ENCODE results near the gene SULT1A3. TPM values are rescaled to one million over a fixed set of nuclear protein-coding genes. Genes with fewer than 3 reads are reported as not detected.
"Not testable (repeated sequence)": the region's sequence is repeated elsewhere in the genome, so short reads cannot be mapped to it uniquely, and the experiment has no call there.

Gene SULT1A3
- total and polyA plus RNA-seq, 2 experiments from 2014 or later, result 4.2 to 17.1 TPM

- H3K4me1 ChIP-seq (ENCODE audit: low read depth); H3K36me3 ChIP-seq; H3K27ac ChIP-seq; DNase-seq (ENCODE audit: low read depth in 1 of 2, low spot score in 1 of 2); H3K27me3 ChIP-seq; H3K9me3 ChIP-seq (ENCODE audit: low read depth): not testable (repeated sequence)
- peak overlapping the region; percentile 21 for H3K4me3 ChIP-seq
These were observed 4.7 kb upstream of the SULT1A3 start for GRCh38 chr16:30194172-30194925.

- H3K27me3 ChIP-seq; H3K36me3 ChIP-seq; H3K4me1 ChIP-seq (ENCODE audit: low read depth); H3K4me3 ChIP-seq; H3K27ac ChIP-seq; H3K9me3 ChIP-seq (ENCODE audit: low read depth); DNase-seq (ENCODE audit: low read depth in 1 of 2, low spot score in 1 of 2): not testable (repeated sequence)
These were observed 2.1 kb upstream of the SULT1A3 start for GRCh38 chr16:30197001-30197400.

GRCh38 chr16:30199608-30200343, 721 bp downstream of the SULT1A3 start:
- H3K4me1 ChIP-seq (ENCODE audit: low read depth); DNase-seq (ENCODE audit: low read depth in 1 of 2, low spot score in 1 of 2); H3K27ac ChIP-seq; H3K4me3 ChIP-seq; H3K9me3 ChIP-seq (ENCODE audit: low read depth); H3K27me3 ChIP-seq; H3K36me3 ChIP-seq: not testable (repeated sequence)

GRCh38 chr16:30205541-30206236, 6.6 kb downstream of the SULT1A3 start:
- H3K36me3 ChIP-seq; DNase-seq (ENCODE audit: low read depth in 1 of 2, low spot score in 1 of 2); H3K27me3 ChIP-seq; H3K4me3 ChIP-seq; H3K27ac ChIP-seq; H3K4me1 ChIP-seq (ENCODE audit: low read depth); H3K9me3 ChIP-seq (ENCODE audit: low read depth): not testable (repeated sequence)

GRCh38 chr16:30206252-30206651, 7.2 kb downstream of the SULT1A3 start:
- H3K36me3 ChIP-seq; H3K27ac ChIP-seq; H3K4me3 ChIP-seq; H3K9me3 ChIP-seq (ENCODE audit: low read depth); H3K4me1 ChIP-seq (ENCODE audit: low read depth); DNase-seq (ENCODE audit: low read depth in 1 of 2, low spot score in 1 of 2); H3K27me3 ChIP-seq: not testable (repeated sequence)

GRCh38 chr16:30207063-30207704, 8.1 kb downstream of the SULT1A3 start:
- not testable (repeated sequence) for H3K9me3 ChIP-seq (ENCODE audit: low read depth); H3K4me3 ChIP-seq; DNase-seq (ENCODE audit: low read depth in 1 of 2, low spot score in 1 of 2); H3K4me1 ChIP-seq (ENCODE audit: low read depth); H3K27me3 ChIP-seq; H3K27ac ChIP-seq; H3K36me3 ChIP-seq

- not testable (repeated sequence) for DNase-seq (ENCODE audit: low read depth in 1 of 2, low spot score in 1 of 2); H3K27ac ChIP-seq; H3K27me3 ChIP-seq; H3K4me1 ChIP-seq (ENCODE audit: low read depth); H3K36me3 ChIP-seq; H3K9me3 ChIP-seq (ENCODE audit: low read depth); H3K4me3 ChIP-seq
These were observed 10.0 kb downstream of the SULT1A3 start for GRCh38 chr16:30209032-30209431.

- H3K36me3 ChIP-seq; H3K27ac ChIP-seq; H3K9me3 ChIP-seq (ENCODE audit: low read depth); H3K27me3 ChIP-seq; H3K4me1 ChIP-seq (ENCODE audit: low read depth); H3K4me3 ChIP-seq; DNase-seq (ENCODE audit: low read depth in 1 of 2, low spot score in 1 of 2): not testable (repeated sequence)
These were observed 12.4 kb downstream of the SULT1A3 start for GRCh38 chr16:30211414-30211813.

GRCh38 chr16:30217082-30217481, 18.0 kb downstream of the SULT1A3 start:
- H3K4me3 ChIP-seq; H3K27ac ChIP-seq; H3K9me3 ChIP-seq (ENCODE audit: low read depth); H3K27me3 ChIP-seq; H3K36me3 ChIP-seq; H3K4me1 ChIP-seq (ENCODE audit: low read depth); DNase-seq (ENCODE audit: low read depth in 1 of 2, low spot score in 1 of 2): not testable (repeated sequence)

GRCh38 chr16:30248379-30248778, 49.3 kb downstream of the SULT1A3 start, which contains the start of gene NPIPB13:
Gene NPIPB13 (minus strand): TSS chr16:30248479. CDS start chr16:30245573, 2,906 bp downstream.
- DNase-seq (ENCODE audit: low read depth in 1 of 2, low spot score in 1 of 2); H3K4me1 ChIP-seq (ENCODE audit: low read depth); H3K27me3 ChIP-seq; H3K27ac ChIP-seq; H3K4me3 ChIP-seq; H3K36me3 ChIP-seq; H3K9me3 ChIP-seq (ENCODE audit: low read depth): not testable (repeated sequence)

Other genes starting within 250 kb of the SULT1A3 start
- gene TMEM219, start 237.2 kb upstream of the SULT1A3 start, total RNA-seq, result 73.7 and 110 TPM in 2 replicates
- gene TMEM219, start 237.2 kb upstream of the SULT1A3 start, polyA plus RNA-seq, result 109 and 156 TPM in 2 replicates
- 69.4 and 70.9 TPM in 2 replicates for gene TAOK2, start 225.4 kb upstream of the SULT1A3 start, total RNA-seq
- gene TAOK2, start 225.4 kb upstream of the SULT1A3 start, polyA plus RNA-seq, result 25.8 and 36.2 TPM in 2 replicates
- gene HIRIP3, start 203.6 kb upstream of the SULT1A3 start, total RNA-seq, result 22.2 and 25.6 TPM in 2 replicates
- 26.7 and 32.5 TPM in 2 replicates for gene HIRIP3, start 203.6 kb upstream of the SULT1A3 start, polyA plus RNA-seq
- 83.7 and 167 TPM in 2 replicates for gene INO80E, start 203.0 kb upstream of the SULT1A3 start, total RNA-seq
- 17.1 and 19.0 TPM in 2 replicates for gene INO80E, start 203.0 kb upstream of the SULT1A3 start, polyA plus RNA-seq
- 1.6 and 7.2 TPM in 2 replicates for gene DOC2A, start 188.2 kb upstream of the SULT1A3 start, total RNA-seq
- gene DOC2A, start 188.2 kb upstream of the SULT1A3 start, polyA plus RNA-seq, result 3.3 and 6.9 TPM in 2 replicates
- not detected in 2 replicates for gene C16orf92, start 176.1 kb upstream of the SULT1A3 start, total RNA-seq
- gene C16orf92, start 176.1 kb upstream of the SULT1A3 start, polyA plus RNA-seq, result not detected in 2 replicates
- gene TLCD3B, start 168.0 kb upstream of the SULT1A3 start, total RNA-seq, result 0.21 and 0.36 TPM in 2 replicates
- not detected in 2 replicates for gene TLCD3B, start 168.0 kb upstream of the SULT1A3 start, polyA plus RNA-seq
- 3,852 and 5,767 TPM in 2 replicates for gene ALDOA, start 133.5 kb upstream of the SULT1A3 start, total RNA-seq
- gene ALDOA, start 133.5 kb upstream of the SULT1A3 start, polyA plus RNA-seq, result 5,441 and 6,816 TPM in 2 replicates
- gene PPP4C, start 123.3 kb upstream of the SULT1A3 start, total RNA-seq, result 94.3 and 134 TPM in 2 replicates
- gene PPP4C, start 123.3 kb upstream of the SULT1A3 start, polyA plus RNA-seq, result 217 and 225 TPM in 2 replicates
- gene TBX6, start 107.3 kb upstream of the SULT1A3 start, total RNA-seq, result 1.6 and 5.0 TPM in 2 replicates
- gene TBX6, start 107.3 kb upstream of the SULT1A3 start, polyA plus RNA-seq, result 2.2 and 8.9 TPM in 2 replicates
- 67.1 and 107 TPM in 2 replicates for gene YPEL3, start 103.0 kb upstream of the SULT1A3 start, total RNA-seq
- 115 and 143 TPM in 2 replicates for gene YPEL3, start 103.0 kb upstream of the SULT1A3 start, polyA plus RNA-seq
- 1.7 and 2.0 TPM in 2 replicates for gene GDPD3, start 85.7 kb upstream of the SULT1A3 start, total RNA-seq
- 0.72 and 0.96 TPM in 2 replicates for gene GDPD3, start 85.7 kb upstream of the SULT1A3 start, polyA plus RNA-seq
- 57.2 and 70.2 TPM in 2 replicates for gene MAPK3, start 76.0 kb upstream of the SULT1A3 start, total RNA-seq
- 29.7 and 35.9 TPM in 2 replicates for gene MAPK3, start 76.0 kb upstream of the SULT1A3 start, polyA plus RNA-seq
- 0.92 and 3.2 TPM in 2 replicates for gene CORO1A, start 15.7 kb upstream of the SULT1A3 start, total RNA-seq
- gene CORO1A, start 15.7 kb upstream of the SULT1A3 start, polyA plus RNA-seq, result 2.0 and 3.4 TPM in 2 replicates
- gene BOLA2B, start 5.6 kb upstream of the SULT1A3 start, total RNA-seq, result 254 and 290 TPM in 2 replicates
- 89.4 and 146 TPM in 2 replicates for gene BOLA2B, start 5.6 kb upstream of the SULT1A3 start, polyA plus RNA-seq
- gene SLX1A, start 5.4 kb upstream of the SULT1A3 start, total RNA-seq, result 61.6 and 76.1 TPM in 2 replicates
- 67.3 and 85.1 TPM in 2 replicates for gene SLX1A, start 5.4 kb upstream of the SULT1A3 start, polyA plus RNA-seq
- gene NPIPB13, start 49.2 kb downstream of the SULT1A3 start, total RNA-seq, result 0.07 and 3.2 TPM in 2 replicates
- gene NPIPB13, start 49.2 kb downstream of the SULT1A3 start, polyA plus RNA-seq, result 4.1 and 5.3 TPM in 2 replicates
- 56.7 and 63.1 TPM in 2 replicates for gene CD2BP2, start 156.1 kb downstream of the SULT1A3 start, total RNA-seq
- 47.2 TPM in 2 replicates for gene CD2BP2, start 156.1 kb downstream of the SULT1A3 start, polyA plus RNA-seq
- 50.7 and 58.4 TPM in 2 replicates for gene TBC1D10B, start 171.2 kb downstream of the SULT1A3 start, total RNA-seq
- gene TBC1D10B, start 171.2 kb downstream of the SULT1A3 start, polyA plus RNA-seq, result 39.9 and 51.3 TPM in 2 replicates
- gene MYL11, start 175.5 kb downstream of the SULT1A3 start, total RNA-seq, result 1.5 TPM in 1 of 2 replicates, not detected in the other
- gene MYL11, start 175.5 kb downstream of the SULT1A3 start, polyA plus RNA-seq, result 0.69 and 5.5 TPM in 2 replicates
- gene SEPTIN1, start 183.3 kb downstream of the SULT1A3 start, total RNA-seq, result 0.92 and 0.95 TPM in 2 replicates
- 8.7 and 11.9 TPM in 2 replicates for gene SEPTIN1, start 183.3 kb downstream of the SULT1A3 start, polyA plus RNA-seq
- gene ZNF48, start 196.2 kb downstream of the SULT1A3 start, total RNA-seq, result 29.5 and 32.3 TPM in 2 replicates
- 12.5 and 20.8 TPM in 2 replicates for gene ZNF48, start 196.2 kb downstream of the SULT1A3 start, polyA plus RNA-seq
- gene ZNF771, start 208.4 kb downstream of the SULT1A3 start, total RNA-seq, result 29.1 and 31.5 TPM in 2 replicates
- gene ZNF771, start 208.4 kb downstream of the SULT1A3 start, polyA plus RNA-seq, result 26.5 and 36.1 TPM in 2 replicates
- 43.0 and 46.3 TPM in 2 replicates for gene DCTPP1, start 230.8 kb downstream of the SULT1A3 start, total RNA-seq
- 77.0 and 85.2 TPM in 2 replicates for gene DCTPP1, start 230.8 kb downstream of the SULT1A3 start, polyA plus RNA-seq
- 14.0 and 19.6 TPM in 2 replicates for gene SEPHS2, start 246.6 kb downstream of the SULT1A3 start, total RNA-seq
- 51.9 and 55.3 TPM in 2 replicates for gene SEPHS2, start 246.6 kb downstream of the SULT1A3 start, polyA plus RNA-seq

Measured in cardiac muscle cell (in vitro differentiated cells and primary cell).